ENCODE data around the gene SOHLH1.

DNA sequence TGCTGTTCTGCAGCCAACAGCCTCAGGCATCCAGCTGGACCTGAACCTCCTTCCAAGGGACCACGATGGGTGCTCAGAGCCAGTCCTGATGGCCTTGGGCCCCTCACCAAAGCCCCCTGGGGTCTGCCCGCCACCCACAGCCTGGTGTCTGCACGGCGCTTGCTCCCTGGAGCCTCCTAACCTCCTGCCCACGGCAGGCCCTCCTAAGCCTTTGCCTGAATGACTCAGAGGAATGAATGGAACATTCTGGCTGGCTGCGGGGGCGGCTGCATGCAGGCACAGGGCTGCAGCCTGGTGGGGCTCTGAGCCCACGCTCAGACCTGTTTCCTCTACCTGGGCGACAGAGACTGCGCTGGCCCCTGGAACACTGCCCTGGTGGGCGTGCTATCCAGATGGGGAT is 6.9 kb downstream of the SOHLH1 start:
- TF ChIP-seq CTCF (IDR thresholded peaks at IDR 0.05), result no peak
- TF ChIP-seq POLR2A (IDR thresholded peaks at IDR 0.05), result no peak
